Measurements from ENCODE around the gene SYNE2. TPM values are rescaled to one million over a fixed set of nuclear protein-coding genes. Genes with fewer than 3 reads are reported as not detected.
"Not testable (repeated sequence)": the region's sequence is repeated elsewhere in the genome, so short reads cannot be mapped to it uniquely, and the experiment has no call there.

SYNE2 gene
- total RNA-seq, 1 donor from 2014 or later, result 67.0 TPM

DNA sequence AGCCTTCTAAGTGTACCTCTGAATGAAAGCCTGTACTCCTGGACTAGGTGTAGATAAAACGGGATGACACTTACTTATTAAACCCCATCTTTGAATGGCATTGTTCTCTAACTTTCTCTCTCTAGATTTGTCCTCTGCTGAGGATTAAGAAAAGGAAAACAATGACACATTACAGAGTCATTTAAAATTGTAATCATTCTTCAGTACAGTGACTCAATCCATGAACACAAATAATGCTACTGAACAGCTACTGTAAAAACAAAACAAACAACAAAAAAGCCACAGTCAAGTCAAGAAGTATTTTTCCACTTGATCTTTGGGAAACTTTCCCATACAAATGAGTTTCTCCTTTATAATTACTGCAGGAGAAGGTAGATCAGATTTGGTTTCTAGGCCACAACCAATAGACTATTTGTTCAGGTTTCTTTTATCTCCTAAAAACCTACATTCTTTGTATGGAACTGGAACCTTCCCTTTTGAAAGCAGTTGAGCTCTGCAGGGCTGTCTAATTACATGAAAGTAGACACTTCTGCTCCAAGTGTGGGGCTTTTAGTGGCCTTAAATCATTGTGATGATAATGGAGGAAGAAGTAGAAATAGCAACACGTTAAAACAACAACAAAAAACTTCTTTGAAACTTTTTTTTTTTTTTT is 222.3 kb downstream of the SYNE2 start:
- peak in 1 of 2 donors; percentile 58 for DNase-seq (ENCODE audit: low read depth in 2 of 2)

DNA sequence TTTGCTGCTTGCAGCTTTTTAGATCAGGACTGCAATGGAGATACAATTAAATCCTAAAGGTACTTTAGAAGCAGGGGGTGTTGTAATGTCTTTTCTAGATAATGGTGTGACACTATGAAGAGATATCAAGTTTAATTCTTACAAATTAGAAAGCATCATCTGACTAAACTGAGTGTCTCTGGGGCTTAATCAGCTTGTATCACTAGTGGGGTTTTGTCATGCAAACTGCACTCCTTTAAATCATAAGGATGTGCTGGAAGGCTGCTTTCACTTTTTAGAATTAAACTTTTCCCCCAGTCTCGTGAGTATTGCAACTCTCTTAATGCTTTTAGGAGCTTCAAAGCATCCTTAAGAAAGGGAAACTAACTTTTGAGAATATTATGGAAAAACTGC is 222.8 kb downstream of the SYNE2 start:
- no peak for DNase-seq (ENCODE audit: low read depth in 2 of 2)

DNA sequence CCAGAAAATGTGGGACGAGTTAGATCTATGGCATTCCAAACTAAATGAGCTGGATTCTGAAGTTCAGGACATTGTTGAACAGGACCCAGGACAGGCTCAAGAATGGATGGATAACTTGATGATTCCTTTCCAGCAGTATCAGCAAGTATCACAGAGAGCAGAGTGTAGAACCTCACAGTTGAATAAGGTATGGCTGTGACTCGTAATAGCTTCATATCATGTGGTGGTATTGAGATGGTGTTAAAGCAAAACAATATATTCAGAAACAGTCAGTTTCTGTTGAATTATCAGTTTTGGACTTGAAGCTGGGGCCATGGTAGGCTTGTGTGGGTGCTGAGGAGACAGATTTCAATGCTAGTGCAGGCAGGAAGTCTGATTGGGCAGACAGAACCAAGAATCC is 227.6 kb downstream of the SYNE2 start:
- DNase-seq (ENCODE audit: low read depth in 2 of 2), result no peak

DNA sequence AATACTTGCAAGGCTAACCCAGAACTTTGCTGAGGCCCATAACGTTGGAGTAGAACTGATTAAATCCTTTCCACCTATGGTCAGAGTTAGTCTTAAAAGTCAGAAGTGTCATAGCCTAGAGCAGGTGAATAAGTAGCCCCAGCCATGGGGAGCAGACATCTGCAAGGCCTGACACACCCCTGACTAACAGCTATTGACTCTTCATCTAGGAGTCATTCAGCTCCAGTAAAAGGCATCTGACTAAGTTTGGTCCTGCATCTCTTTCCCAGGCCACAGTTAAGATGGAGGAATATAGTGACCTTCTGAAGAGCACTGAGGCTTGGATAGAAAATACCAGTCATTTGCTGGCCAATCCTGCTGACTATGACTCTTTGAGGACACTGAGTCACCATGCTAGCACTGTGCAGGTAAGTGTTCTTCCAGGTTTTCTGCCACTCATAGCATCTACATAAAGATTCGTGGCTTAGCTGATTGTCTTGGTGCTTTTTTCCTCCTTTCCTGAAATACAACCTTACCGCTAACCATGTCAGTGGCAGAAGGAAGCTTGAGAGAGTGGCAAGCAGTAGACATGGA is 228.5 kb downstream of the SYNE2 start:
- no peak for DNase-seq (ENCODE audit: low read depth in 2 of 2)

DNA sequence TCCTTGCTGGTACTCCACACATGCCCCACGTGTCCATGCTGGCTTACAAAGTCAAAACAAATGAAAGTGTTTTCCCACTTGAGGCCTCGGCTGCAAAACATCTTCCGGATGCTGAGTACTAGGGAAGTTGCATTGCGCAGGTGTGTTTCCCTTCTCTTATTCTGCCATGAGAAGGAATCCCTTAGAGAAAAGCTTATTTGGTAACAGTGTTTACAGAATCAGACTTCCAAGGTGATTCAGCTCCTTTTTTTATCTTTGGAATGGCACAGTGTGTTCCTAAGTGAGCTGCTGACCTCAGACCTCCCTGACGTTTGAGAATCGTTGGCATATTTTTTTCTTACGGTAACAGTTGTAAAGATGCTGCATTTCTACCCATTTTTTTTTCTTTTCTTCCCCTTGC is 230.0 kb downstream of the SYNE2 start:
- peak in 1 of 2 donors; percentile 5 for DNase-seq (ENCODE audit: low read depth in 2 of 2)

GRCh38 chr14:64088647-64088964 is 235.8 kb downstream of the SYNE2 start:
- DNase-seq (ENCODE audit: low read depth in 2 of 2), result no peak

GRCh38 chr14:64089920-64090319 is 237.1 kb downstream of the SYNE2 start:
- DNase-seq (ENCODE audit: low read depth in 2 of 2), result no peak

DNA sequence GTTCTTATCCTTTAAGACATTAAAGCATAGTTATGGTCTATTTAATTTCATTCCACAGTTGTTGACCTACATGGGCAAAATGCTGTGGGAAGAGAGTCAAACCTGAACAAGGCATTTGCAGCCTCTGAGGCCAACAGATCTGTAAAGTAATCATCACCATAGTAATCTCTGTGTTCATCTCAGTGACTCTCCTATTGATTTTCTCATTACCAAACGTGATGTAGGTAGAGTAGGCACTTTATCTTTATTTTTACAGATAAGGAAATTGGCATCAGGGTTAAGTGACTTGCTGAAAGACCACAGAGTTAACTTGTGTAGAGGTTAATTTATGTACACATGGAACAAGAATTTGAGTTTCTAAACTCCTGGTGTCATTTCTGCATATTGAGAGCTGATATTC is 238.4 kb downstream of the SYNE2 start:
- DNase-seq (ENCODE audit: low read depth in 2 of 2), result no peak

DNA sequence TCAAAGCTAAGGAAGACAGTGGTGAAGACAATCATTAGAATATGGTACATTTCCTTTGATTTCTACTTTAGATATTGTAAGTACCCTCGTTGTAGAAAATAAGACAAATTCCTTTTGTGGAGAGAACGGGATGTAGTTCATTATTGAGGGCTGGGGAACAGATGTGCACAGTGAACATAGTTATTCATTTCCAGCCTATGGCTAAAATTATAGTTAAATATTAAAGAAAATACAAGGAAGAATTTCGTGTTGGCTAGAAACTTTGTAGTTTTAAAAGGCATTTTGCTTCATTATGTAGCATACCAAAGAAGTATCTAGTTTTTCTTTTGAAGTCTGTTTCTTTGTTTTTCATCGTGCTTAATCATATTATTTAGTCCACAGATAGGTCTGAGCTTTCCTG is 239.5 kb downstream of the SYNE2 start:
- DNase-seq (ENCODE audit: low read depth in 2 of 2), result no peak

DNA sequence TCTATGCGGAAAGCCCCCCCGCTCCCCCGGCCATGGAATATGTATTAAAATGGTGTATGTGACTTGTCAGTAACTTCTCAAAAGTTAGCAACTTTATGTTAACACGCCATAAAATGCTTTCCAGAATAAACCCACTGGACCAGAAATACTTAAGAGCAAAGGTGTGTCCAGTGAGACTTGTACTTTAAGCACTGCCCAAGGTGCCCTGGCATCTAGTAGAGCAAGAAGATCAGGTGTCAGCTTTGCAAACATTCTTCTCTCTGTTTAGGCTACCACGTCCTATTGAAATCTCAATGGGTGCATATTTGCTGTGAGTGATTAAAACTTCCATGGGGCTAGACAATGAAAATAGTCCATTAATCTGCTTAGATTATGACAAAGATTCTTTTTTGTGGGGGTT is 240.1 kb downstream of the SYNE2 start:
- no peak for DNase-seq (ENCODE audit: low read depth in 2 of 2)

DNA sequence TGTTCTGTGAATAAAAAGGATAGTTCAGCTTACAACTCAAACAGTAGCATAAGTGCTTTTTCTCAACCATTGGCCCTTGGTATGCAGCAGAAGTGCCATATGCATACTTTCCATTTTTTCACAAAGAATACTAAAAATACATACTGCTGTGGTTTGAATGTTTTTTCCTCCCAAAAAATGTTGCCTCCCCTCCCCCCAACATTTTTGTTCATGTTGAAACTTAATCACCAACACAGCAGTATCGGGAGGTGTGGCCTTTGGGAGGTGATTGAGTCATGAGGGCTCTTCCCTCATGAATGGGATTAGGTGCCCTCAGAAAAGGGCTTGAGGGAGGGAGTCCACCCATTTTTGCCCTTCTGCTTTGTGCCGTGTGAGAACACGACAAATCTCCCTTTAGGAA is 242.8 kb downstream of the SYNE2 start:
- no peak for DNase-seq (ENCODE audit: low read depth in 2 of 2)

DNA sequence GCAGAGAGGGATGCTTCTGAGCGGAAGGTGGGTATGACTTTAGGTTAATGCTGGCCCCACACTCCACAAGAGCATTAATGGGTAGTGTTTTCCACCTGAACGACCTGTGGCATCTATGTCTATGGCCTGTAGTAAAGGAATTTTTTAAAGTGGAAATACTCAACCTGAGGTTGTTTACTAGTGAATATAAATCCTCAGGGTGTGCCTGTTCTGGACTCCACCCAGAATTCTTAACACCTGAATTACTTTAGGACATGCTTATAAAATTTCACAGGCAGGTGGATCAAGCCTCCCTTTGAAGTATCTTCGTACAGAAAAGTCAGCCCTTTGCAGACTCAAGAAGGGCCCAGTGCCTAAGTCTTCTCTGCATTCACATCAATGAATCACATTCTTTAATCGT is 245.3 kb downstream of the SYNE2 start:
- no peak for DNase-seq (ENCODE audit: low read depth in 2 of 2)

DNA sequence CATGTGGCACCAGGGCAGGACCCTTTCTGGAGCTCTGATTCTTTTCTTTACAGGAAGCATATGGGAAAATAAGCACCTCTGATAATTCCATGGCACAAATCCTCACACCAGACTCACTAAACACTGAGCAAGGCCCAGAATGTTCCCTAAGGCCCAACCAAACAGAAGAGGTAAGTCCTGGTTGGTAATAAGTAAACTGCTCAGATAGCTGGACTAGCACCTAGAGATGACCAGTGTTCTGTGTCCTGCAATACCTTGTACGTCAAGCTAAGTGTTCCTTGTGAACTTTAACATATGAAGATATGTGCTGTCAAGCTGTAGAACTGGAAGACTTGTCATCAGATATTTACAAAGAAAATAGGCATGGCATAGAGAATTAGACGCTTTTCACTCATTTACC is 254.6 kb downstream of the SYNE2 start:
- DNase-seq (ENCODE audit: low read depth in 2 of 2), result no peak

DNA sequence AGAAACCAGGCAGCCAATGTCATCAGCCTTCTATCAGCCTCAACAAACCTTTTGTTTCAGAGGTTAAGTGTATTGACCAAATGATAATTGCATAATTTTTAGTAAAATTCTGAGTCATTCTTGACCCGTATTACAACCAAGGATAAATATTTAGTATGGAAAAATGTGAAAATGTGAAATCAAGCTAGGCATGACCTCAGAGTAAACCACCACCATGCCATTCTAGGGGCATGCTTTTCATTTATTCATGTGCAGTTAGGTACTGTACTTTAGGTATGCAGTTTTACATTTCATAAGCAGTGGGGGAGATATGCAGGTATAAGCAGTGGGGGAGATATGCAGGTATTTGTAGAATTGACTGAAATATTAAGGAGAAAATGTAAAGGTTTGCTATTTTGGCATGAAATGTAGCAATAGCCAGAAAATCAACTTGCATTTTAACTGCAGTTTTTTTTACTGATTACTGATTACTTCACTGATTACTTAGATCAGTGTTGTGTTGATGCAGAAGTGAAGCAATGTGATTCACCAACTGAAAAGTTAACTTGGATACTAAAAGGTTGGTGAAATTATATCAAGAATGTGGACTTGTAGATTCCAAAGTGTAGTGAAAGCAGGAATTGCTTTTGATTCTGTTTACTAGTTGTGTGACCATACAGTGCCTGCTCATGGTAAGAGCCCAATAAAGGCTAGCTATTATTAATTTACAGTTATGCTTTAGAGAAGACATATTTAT is 257.2 kb downstream of the SYNE2 start:
- no peak for DNase-seq (ENCODE audit: low read depth in 2 of 2)

- no peak for DNase-seq (ENCODE audit: low read depth in 2 of 2)
These were observed 258.0 kb downstream of the SYNE2 start for GRCh38 chr14:64110802-64111201.

GRCh38 chr14:64112867-64113678 is 260.3 kb downstream of the SYNE2 start:
- DNase-seq (ENCODE audit: low read depth in 2 of 2), result no peak

DNA sequence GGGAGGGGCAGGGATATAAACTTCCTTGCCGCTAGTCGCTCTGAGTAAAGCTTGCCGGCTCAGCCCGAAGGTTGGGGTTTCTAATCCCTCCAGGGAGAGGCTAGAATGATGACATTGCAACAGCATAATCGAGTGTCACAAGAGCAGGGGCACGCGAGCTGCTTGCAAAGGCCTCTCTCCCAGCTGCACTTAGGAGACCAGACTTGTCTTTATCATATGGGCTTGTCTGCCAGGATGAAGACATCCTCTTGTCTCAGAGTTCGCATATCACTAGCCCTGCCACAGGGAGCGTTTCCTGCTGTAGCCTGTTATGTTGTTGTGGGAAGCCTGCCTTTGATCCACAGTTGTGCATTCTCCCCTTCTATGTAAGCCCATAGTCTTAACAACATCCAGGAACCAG is 261.4 kb downstream of the SYNE2 start:
- no peak for DNase-seq (ENCODE audit: low read depth in 2 of 2)

- no peak for DNase-seq (ENCODE audit: low read depth in 2 of 2)
These were observed 262.0 kb downstream of the SYNE2 start for GRCh38 chr14:64114796-64115195.

DNA sequence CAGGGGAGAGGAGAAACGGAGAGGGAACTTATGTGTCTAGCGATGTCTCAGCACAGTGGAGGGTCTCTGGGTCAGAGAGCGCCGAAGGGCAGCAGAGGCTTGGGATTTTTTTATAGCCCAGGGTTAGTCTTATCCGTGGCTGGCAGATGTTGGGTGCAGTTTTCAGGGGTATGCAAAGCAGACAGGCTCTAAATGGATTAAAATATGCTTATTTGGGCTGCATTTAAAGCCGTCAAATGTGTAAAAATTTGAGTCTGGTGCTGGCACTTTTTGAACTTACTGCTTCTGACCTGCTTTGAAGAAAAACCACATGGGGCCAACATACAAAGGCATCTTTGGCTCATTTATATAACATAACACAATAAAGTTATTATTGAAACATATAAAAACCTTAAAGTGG is 262.6 kb downstream of the SYNE2 start:
- DNase-seq (ENCODE audit: low read depth in 2 of 2), result no peak

GRCh38 chr14:64117671-64118402 is 265.0 kb downstream of the SYNE2 start:
- peak in 1 of 2 donors; percentile 6 for DNase-seq (ENCODE audit: low read depth in 2 of 2)

DNA sequence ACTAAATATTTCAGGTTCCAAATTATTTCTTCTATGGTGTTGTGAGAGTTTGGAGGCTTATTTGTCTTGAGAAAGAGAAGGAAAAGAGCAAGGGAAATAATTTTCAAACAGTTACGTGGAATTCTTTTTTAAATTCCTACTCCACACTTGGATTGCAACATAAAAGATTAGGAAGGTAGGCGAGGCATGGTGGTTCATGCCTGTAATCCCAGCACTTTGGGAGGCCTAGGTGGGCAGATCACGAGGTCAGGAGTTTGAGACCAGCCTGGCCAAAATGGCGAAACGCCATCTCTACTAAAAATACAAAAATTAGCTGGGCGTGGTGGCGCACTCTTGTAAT is 265.6 kb downstream of the SYNE2 start:
- not testable (repeated sequence) for DNase-seq (ENCODE audit: low read depth in 2 of 2)

DNA sequence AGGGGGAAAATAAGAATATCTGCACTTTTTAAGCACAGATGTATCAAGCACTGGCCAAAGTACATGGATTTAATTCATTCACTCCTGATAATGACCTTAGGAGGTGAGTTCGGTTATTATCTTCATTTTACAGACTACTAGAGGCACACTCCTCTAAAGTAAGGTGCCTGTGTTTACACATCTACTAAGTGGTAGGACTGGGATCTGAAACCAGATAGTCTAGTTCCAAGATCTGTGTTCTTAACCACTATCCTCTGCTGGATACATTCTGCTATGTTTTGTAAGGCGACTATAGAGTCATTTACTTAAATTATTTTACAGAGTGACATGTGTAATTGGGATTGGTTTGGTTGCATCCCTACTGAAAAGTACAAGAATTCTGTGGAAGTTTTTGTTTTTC is 266.1 kb downstream of the SYNE2 start:
- no peak for DNase-seq (ENCODE audit: low read depth in 2 of 2)
